KBM-7 (cell line): Measurements from ENCODE around the gene DCLK1.

Experiments
- DNase-seq: peaks from one replicate; pipeline ENCODE4 v3.0.0-alpha.2; 2015
- in situ Hi-C: fragments of 300-500 bp; cut with MboI; formaldehyde crosslinking; loops from 2 replicates; pipeline ENCODE4 v1.14.3; 2020; ENCODE audit warnings: low sequenced_read_pairs, low pct_unique_long_range_greater_than_20kb, mixed read lengths

DCLK1 gene

GRCh38 chr13:35826626-35827254 is 304.4 kb downstream of the DCLK1 start:
- in situ Hi-C loops = no loop called here
- peak; percentile 42 for DNase-seq

DNA sequence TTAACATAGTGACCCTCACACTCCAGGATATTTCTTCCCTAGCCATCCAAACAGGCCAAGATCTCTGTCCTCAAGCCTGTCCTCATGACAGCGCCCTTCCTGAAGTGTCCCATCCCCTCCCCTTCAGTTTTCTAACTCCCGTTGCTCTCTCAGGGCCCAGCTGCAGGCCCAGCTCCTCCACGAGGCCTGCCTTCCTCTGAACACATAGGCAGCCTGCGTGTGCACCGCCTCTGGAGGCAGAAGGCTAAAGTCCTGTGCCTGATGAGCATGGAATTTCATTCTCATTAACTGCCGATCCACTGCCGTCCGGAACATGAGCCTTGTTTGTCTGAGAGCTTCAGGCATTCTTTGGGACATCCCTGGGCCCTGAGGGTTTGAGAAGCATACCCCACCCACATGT is 306.4 kb downstream of the DCLK1 start:
- in situ Hi-C loops = no loop called here
- no peak for DNase-seq

- no peak for DNase-seq
- in situ Hi-C loops = no loop called here
These were observed 306.8 kb downstream of the DCLK1 start for GRCh38 chr13:35824395-35824794.

- in situ Hi-C loops = no loop called here
- no peak for DNase-seq
These were observed 308.5 kb downstream of the DCLK1 start for GRCh38 chr13:35822666-35823065.

- peak; percentile 65 for DNase-seq
- in situ Hi-C loops = no loop called here
These were observed 312.5 kb downstream of the DCLK1 start for GRCh38 chr13:35818633-35819067.

DNA sequence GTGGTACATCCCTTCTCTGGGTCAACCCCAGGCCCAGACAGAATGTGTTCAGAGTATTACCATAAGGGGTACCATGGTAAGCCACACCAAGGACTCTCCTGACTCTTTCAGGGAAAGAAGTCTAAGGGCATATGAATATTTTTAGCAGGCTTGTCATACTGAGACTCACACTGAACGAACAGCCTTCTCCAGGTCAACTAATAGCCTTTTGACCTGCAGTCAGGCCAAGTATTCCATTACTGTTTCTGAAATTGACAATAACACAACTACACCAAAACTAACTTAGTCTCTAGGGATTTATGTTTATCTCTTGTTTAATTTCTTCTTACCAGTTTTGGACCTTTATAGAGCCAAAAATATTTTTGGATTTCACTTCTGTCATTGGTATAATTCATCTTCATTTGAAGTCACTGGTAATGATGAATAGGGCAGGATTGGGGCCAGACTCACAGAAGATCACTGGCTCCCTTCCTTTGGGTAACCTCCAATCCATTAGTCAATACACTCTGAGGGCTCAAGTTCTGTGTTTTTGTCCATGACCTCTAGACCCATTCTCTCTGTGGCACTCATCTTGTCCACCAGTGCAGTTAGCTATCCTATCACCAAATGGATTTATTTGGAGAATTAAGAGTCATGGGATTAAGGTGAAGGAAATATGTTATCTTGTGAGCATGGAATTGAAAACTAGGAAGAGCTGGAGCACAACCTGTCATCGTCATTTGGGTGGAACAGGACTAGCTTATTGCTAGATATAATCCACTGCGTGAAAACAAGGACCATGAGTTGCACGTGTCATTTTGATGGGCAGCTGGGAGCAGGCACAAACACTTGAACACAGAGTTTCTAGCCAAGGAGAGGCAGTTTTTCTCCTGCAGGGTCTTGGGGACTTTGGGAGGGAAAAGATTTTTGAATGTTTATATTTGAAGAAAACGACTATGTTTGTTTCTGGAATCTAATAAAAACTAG is 313.3 kb downstream of the DCLK1 start:
- no peak for DNase-seq
- in situ Hi-C loops = no loop called here

- in situ Hi-C loops = no loop called here
- no peak for DNase-seq
These were observed 316.6 kb downstream of the DCLK1 start for GRCh38 chr13:35814605-35815011.

DNA sequence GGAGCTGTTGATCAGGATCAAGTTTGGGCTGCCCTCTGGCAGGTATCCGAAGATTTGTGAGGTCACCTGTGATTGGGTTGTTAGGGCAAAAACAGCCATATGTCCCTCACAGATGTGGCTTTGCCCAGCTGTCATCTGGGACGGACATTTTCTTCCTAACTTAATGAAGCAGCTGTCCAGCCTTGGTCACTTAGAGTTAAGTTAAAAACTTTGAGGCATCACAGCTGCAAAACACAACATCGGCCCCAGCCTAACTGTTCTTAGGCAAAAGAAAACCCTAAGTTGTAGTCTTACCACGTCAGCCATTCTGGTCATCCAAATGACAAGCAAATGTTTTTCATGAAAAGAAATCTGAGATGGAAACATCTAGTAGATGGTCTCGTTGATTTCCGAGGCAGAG is 318.4 kb downstream of the DCLK1 start:
- in situ Hi-C loops = no loop called here

GRCh38 chr13:35810321-35810720 is 320.9 kb downstream of the DCLK1 start:
- in situ Hi-C loops = no loop called here
- DNase-seq = no peak

More for the DNA sequence above, 318.4 kb downstream of the DCLK1 start:
- no peak for DNase-seq

- in situ Hi-C loops = no loop called here
- no peak for DNase-seq
These were observed 322.3 kb downstream of the DCLK1 start for GRCh38 chr13:35808846-35809245.

GRCh38 chr13:35804901-35805300 is 326.3 kb downstream of the DCLK1 start:
- in situ Hi-C loops = no loop called here
- no peak for DNase-seq

GRCh38 chr13:35797991-35798390 is 333.2 kb downstream of the DCLK1 start:
- in situ Hi-C loops = no loop called here
- no peak for DNase-seq

- in situ Hi-C loops = no loop called here
These were observed 333.9 kb downstream of the DCLK1 start for GRCh38 chr13:35797244-35797643.

GRCh38 chr13:35796623-35797022 is 334.6 kb downstream of the DCLK1 start:
- in situ Hi-C loops = no loop called here
- DNase-seq = no peak

More at GRCh38 chr13:35797244-35797643, 333.9 kb downstream of the DCLK1 start:
- no peak for DNase-seq

GRCh38 chr13:35794734-35795389 is 336.3 kb downstream of the DCLK1 start:
- no peak for DNase-seq
- in situ Hi-C loops = no loop called here

- DNase-seq = no peak
- in situ Hi-C loops = no loop called here
These were observed 337.4 kb downstream of the DCLK1 start for GRCh38 chr13:35793823-35794222.

DNA sequence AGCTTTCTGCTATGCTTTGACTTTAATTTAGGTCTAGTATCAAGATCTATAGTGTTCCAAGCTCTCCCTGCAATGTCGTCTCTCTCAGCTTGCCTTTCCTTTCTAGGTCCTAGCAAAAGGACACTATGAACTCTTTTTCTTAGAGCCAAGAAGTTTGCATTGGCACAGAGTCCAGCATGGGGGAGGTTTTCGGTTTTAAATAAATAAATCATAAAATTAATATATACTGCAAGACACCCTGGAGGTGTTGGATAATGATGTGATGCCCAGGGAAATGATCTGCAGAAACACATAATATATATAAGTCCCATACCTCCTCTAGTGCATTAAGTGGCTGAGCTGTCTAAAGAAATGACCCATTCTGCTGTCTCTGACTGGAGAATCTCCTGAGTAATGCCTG is 338.3 kb downstream of the DCLK1 start:
- in situ Hi-C loops = no loop called here
- DNase-seq = no peak

- DNase-seq = no peak
- in situ Hi-C loops = no loop called here
These were observed 339.2 kb downstream of the DCLK1 start for GRCh38 chr13:35792021-35792420.

- no peak for DNase-seq
- in situ Hi-C loops = no loop called here
These were observed 339.9 kb downstream of the DCLK1 start for GRCh38 chr13:35791184-35791851.
